ENCODE data around the gene MARK3. TPM values are rescaled to one million over a fixed set of nuclear protein-coding genes. Genes with fewer than 3 reads are reported as not detected.

MARK3 gene
- total and polyA plus RNA-seq, 2 of the 13 experiments (the other 11 are each of a cell fraction or from before 2014, with no cell fraction given), result 47.7 to 56.6 TPM

DNA sequence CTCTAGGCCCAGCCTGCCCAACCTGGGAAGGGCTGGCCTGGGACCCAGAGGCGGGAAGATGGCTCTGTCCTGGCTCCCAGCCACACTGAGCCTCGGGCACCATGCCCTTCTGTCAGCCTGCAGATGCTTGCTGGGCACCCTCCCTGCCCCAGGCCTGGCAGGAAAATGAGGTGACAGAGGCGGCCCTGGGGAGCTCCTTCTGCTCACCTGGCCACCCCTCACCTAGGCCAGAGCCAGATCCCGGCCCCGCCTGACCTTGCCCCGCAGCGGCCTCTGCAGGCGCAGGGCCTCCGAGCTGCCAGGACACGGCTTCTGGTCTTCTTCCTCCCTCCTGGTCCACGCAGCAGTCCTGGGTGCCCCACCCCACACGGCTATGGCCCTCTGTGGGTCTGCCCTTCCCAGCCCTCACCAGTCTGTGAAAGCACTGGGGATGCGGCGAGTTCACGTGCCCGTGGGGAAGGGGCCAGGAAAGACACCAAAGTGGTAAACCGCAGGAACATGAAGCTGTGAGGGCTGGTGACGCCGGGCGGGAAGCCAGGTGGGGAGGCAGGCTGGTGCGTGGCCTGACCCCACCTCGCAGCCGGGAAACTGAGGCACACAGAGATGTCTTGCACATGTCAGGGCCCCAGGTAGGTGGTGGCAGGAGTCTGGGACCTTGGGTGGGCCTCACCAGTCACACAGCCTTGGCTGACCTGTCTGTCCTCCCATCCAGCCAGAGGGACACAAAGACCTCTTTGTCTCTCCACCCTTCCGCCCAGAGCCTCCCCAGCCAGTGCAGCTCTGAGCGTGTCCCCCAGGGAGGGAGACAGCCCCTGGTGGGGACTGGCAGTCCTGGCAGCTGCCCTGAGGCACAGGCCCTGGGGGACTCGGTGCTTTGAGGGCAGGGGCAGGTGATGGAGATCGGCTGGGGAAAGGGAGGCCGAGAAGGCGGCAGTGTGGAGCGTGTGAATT lies 164.4 kb downstream of the MARK3 start (continued):
- TF ChIP-seq, protein P1, sequence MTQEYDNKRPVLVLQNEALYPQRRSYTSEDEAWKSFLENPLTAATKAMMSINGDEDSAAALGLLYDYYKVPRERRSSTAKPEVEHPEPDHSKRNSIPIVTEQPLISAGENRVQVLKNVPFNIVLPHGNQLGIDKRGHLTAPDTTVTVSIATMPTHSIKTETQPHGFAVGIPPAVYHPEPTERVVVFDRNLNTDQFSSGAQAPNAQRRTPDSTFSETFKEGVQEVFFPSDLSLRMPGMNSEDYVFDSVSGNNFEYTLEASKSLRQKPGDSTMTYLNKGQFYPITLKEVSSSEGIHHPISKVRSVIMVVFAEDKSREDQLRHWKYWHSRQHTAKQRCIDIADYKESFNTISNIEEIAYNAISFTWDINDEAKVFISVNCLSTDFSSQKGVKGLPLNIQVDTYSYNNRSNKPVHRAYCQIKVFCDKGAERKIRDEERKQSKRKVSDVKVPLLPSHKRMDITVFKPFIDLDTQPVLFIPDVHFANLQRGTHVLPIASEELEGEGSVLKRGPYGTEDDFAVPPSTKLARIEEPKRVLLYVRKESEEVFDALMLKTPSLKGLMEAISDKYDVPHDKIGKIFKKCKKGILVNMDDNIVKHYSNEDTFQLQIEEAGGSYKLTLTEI (CRISPR knock-in tag; conservative IDR thresholded peaks at IDR 0.05), result no peak
- peak; percentile 57; the same call in 1 of the 2 replicates for TF ChIP-seq SP4 (CRISPR knock-in tag; IDR thresholded peaks at IDR 0.05)
- 0 out of 2 replicates have a peak, but pooled peaks have one; percentile 19 for TF ChIP-seq ZNF143 (CRISPR knock-in tag; IDR thresholded peaks at IDR 0.05)
- TF ChIP-seq, protein P2, sequence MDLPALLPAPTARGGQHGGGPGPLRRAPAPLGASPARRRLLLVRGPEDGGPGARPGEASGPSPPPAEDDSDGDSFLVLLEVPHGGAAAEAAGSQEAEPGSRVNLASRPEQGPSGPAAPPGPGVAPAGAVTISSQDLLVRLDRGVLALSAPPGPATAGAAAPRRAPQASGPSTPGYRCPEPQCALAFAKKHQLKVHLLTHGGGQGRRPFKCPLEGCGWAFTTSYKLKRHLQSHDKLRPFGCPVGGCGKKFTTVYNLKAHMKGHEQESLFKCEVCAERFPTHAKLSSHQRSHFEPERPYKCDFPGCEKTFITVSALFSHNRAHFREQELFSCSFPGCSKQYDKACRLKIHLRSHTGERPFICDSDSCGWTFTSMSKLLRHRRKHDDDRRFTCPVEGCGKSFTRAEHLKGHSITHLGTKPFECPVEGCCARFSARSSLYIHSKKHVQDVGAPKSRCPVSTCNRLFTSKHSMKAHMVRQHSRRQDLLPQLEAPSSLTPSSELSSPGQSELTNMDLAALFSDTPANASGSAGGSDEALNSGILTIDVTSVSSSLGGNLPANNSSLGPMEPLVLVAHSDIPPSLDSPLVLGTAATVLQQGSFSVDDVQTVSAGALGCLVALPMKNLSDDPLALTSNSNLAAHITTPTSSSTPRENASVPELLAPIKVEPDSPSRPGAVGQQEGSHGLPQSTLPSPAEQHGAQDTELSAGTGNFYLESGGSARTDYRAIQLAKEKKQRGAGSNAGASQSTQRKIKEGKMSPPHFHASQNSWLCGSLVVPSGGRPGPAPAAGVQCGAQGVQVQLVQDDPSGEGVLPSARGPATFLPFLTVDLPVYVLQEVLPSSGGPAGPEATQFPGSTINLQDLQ (CRISPR knock-in tag; IDR thresholded peaks at IDR 0.05), result no peak
- no peak for TF ChIP-seq HNF1A (IDR thresholded peaks at IDR 0.05; ENCODE audit: low read depth)
- peak; percentile 47; the same call in 1 of the 2 replicates for TF ChIP-seq HNF1A (CRISPR knock-in tag; IDR thresholded peaks at IDR 0.05; ENCODE audit: borderline replicate concordance)
- no peak for TF ChIP-seq ZSCAN22 (CRISPR knock-in tag; IDR thresholded peaks at IDR 0.05)
- TF ChIP-seq ZNF484 (CRISPR knock-in tag; IDR thresholded peaks at IDR 0.05; ENCODE audit: borderline replicate concordance, low read depth), result no peak
- TF ChIP-seq FOSL2 (CRISPR knock-in tag; IDR thresholded peaks at IDR 0.05), result no peak
- peak; percentile 13 to 25; a peak in 2 of 4 replicates for TF ChIP-seq EP300 (IDR thresholded peaks at IDR 0.05; ENCODE audit: low read depth in 2 of 2, low read length in 2 of 2)
- TF ChIP-seq EP300 (CRISPR knock-in tag; IDR thresholded peaks at IDR 0.05; ENCODE audit: borderline replicate concordance), result no peak
- TF ChIP-seq ZNF367 (CRISPR knock-in tag; IDR thresholded peaks at IDR 0.05; ENCODE audit: borderline replicate concordance), result no peak
- no peak for TF ChIP-seq ATAD3A (CRISPR knock-in tag; IDR thresholded peaks at IDR 0.05)
- TF ChIP-seq PHF21A (CRISPR knock-in tag; IDR thresholded peaks at IDR 0.05), result no peak
- no peak for TF ChIP-seq ZNF432 (CRISPR knock-in tag; IDR thresholded peaks at IDR 0.05; ENCODE audit: borderline replicate concordance)
- TF ChIP-seq KLF12 (CRISPR knock-in tag; IDR thresholded peaks at IDR 0.05; ENCODE audit: borderline replicate concordance), result no peak
- TF ChIP-seq DNMT1 (CRISPR knock-in tag; IDR thresholded peaks at IDR 0.05), result no peak
- TF ChIP-seq, protein P3, sequence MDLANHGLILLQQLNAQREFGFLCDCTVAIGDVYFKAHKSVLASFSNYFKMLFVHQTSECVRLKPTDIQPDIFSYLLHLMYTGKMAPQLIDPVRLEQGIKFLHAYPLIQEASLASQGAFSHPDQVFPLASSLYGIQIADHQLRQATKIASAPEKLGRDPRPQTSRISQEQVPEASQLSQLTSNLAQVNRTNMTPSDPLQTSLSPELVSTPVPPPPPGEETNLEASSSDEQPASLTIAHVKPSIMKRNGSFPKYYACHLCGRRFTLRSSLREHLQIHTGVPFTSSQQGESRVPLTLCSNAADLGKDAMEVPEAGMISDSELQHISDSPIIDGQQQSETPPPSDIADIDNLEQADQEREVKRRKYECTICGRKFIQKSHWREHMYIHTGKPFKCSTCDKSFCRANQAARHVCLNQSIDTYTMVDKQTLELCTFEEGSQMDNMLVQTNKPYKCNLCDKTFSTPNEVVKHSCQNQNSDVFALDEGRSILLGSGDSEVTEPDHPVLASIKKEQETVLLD (CRISPR knock-in tag; IDR thresholded peaks at IDR 0.05; ENCODE audit: low read depth), result 0 out of 2 replicates have a peak, but pooled peaks have one; percentile 46
